B cell (primary cell): ENCODE data around the gene FOXL2. TPM values are rescaled to one million over a fixed set of nuclear protein-coding genes. Genes with fewer than 3 reads are reported as not detected.
A peak's percentile ranks its signal among the peaks of the same experiment; 100 is the strongest.

Experiments
- ATAC-seq: fragments of 200-7000 bp; cut with Tn5 transposase; one replicate; pipeline ENCODE4 v1.10.0; 2021; ENCODE audit warnings: low read depth, mild to moderate bottlenecking, moderate number of reproducible peaks, moderate library complexity
- CTCF ChIA-PET: fragments of 350-600 bp; sonication (Branson Sonifier 250); formaldehyde crosslinking; loops from one replicate; lab custom pipeline; 2021; ENCODE audit warnings: antibody characterized with exemption, inconsistent platforms; lab: Charles Lee
- POLR2A ChIA-PET: fragments of 350-600 bp; sonication (Branson Sonifier 250); formaldehyde crosslinking; loops from one replicate; lab custom pipeline; 2021; ENCODE audit warnings: antibody characterized with exemption; lab: Charles Lee
- DNase-seq: peaks from one replicate; pipeline ENCODE4 v3.0.0; 2013
- H2AFZ ChIP-seq: 2 replicates; pipeline ENCODE4 v1.6.1; 2012; ENCODE audit warnings: mild to moderate bottlenecking, low read depth, low read length; ENCODE audit not compliant: insufficient read depth, poor library complexity, severe bottlenecking
- H3K27ac ChIP-seq, 2 donors: 1 replicate in 1 of 2; 2 replicates in 1 of 2; pipeline ENCODE4 v1.5.1; 2012 to 2013; ENCODE audit warnings: low read length in 2 of 2, mild to moderate bottlenecking in 2 of 2, moderate library complexity in 1 of 2
- H3K27me3 ChIP-seq, 4 experiments: fragments of 200-600 bp in 1 of 4; sonication (generic) in 1 of 4; replicated peaks in 1 of 4; 1 replicate in 2 of 4; 2 replicates in 2 of 4; pipeline versions ENCODE4 v1.6.1 to v1.7.0; 2013 to 2016; ENCODE audit warnings: low read length in 3 of 4, mild to moderate bottlenecking in 2 of 4, mixed read lengths in 1 of 4, moderate library complexity in 1 of 4; ENCODE audit not compliant: insufficient read depth in 4 of 4, control insufficient read depth in 3 of 4; ENCODE audit errors: control extremely low read depth in 1 of 4
- H3K36me3 ChIP-seq, 2 experiments: replicated peaks in 1 of 2; 1 replicate in 1 of 2; 2 replicates in 1 of 2; pipeline versions ENCODE4 v1.6.1 to v1.7.1; 2013; ENCODE audit warnings: low read length in 1 of 2; ENCODE audit not compliant: insufficient read depth in 2 of 2, control insufficient read depth in 1 of 2; ENCODE audit errors: control extremely low read depth in 1 of 2, extremely low read depth in 1 of 2
- H3K4me1 ChIP-seq, 2 donors: fragments of 200-600 bp in 1 of 2; sonication (generic) in 1 of 2; 1 replicate in 1 of 2; 2 replicates in 1 of 2; pipeline versions ENCODE4 v1.5.1 to v1.6.1; 2013 to 2017; ENCODE audit warnings: low read length in 2 of 2; ENCODE audit not compliant: control insufficient read depth in 2 of 2, insufficient read depth in 2 of 2
- H3K4me2 ChIP-seq: replicated peaks from 2 replicates; pipeline ENCODE3; 2012; ENCODE audit warnings: mild to moderate bottlenecking, low read depth, low read length; ENCODE audit not compliant: poor library complexity, severe bottlenecking
- H3K4me3 ChIP-seq, 5 experiments: fragments of 200-600 bp in 1 of 5; sonication (generic) in 1 of 5; 1 replicate in 3 of 5; 2 replicates in 2 of 5; pipeline versions ENCODE4 v1.5.1 to v1.7.0; 2011 to 2016; ENCODE audit warnings: low read length in 4 of 5, mild to moderate bottlenecking in 4 of 5, low read depth in 2 of 5, control low read depth in 1 of 5, moderate library complexity in 1 of 5; ENCODE audit not compliant: insufficient read depth in 1 of 5; ENCODE audit errors: control extremely low read depth in 1 of 5, extremely low read depth in 1 of 5
- H3K79me2 ChIP-seq: fragments of 200-600 bp; sonication (generic); one replicate; pipeline ENCODE4 v1.6.0; 2016; ENCODE audit warnings: low read length; ENCODE audit not compliant: control insufficient read depth, insufficient read depth
- H3K9ac ChIP-seq: fragments of 200-600 bp; sonication (generic); 2 replicates; pipeline ENCODE4 v1.6.1; 2017; ENCODE audit warnings: mild to moderate bottlenecking, low read length, moderate library complexity
- H3K9me3 ChIP-seq, 3 donors: one replicate each; pipeline versions ENCODE4 v1.6.1 to v1.7.1; 2013; ENCODE audit warnings: low read length in 2 of 3; ENCODE audit not compliant: control insufficient read depth in 2 of 3, insufficient read depth in 1 of 3; ENCODE audit errors: control extremely low read depth in 1 of 3
- H4K20me1 ChIP-seq: 2 replicates; pipeline ENCODE4 v1.6.0; 2012; ENCODE audit warnings: mild to moderate bottlenecking, low read length; ENCODE audit not compliant: insufficient read depth, control insufficient read depth, poor library complexity, severe bottlenecking
- H3K27ac Mint-ChIP-seq: one replicate; pipeline ENCODE4 v1.8.0; 2021; ENCODE audit warnings: mixed read lengths
- H3K27me3 Mint-ChIP-seq: one replicate; pipeline ENCODE4 v1.8.0; 2021; ENCODE audit warnings: mixed read lengths
- H3K4me1 Mint-ChIP-seq: one replicate; pipeline ENCODE4 v1.8.0; 2021; ENCODE audit warnings: mixed read lengths
- H3K4me3 Mint-ChIP-seq: one replicate; pipeline ENCODE4 v1.8.0; 2021; ENCODE audit warnings: mixed read lengths
- H3K9me3 Mint-ChIP-seq: one replicate; pipeline ENCODE4 v1.8.0; 2022; ENCODE audit warnings: mixed read lengths; ENCODE audit not compliant: insufficient read depth
- CTCF ChIP-seq: fragments of 200-600 bp; IDR thresholded peaks from one replicate; pipeline ENCODE4 v1.8.0; 2022; ENCODE audit warnings: antibody characterized with exemption, mild to moderate bottlenecking
- EZH2 ChIP-seq: IDR thresholded peaks from 2 replicates; pipeline ENCODE4 v1.6.1; 2012; ENCODE audit warnings: borderline replicate concordance, low read depth, mild to moderate bottlenecking, moderate library complexity, low read length; ENCODE audit not compliant: insufficient read depth, poor library complexity, severe bottlenecking
- WGBS: methylation state at CpG from one replicate; pipeline ENCODE4 v1.1.5; 2013; ENCODE audit warnings: missing lambda C conversion rate; ENCODE audit not compliant: insufficient coverage; 5-methylcytosine and 5-hydroxymethylcytosine counted together
- intact Hi-C: fragments of 100-400 bp; cut with micrococcal nuclease; formaldehyde crosslinking; loops from one replicate; pipeline ENCODE4 v1.10.0; 2022
- polyA plus RNA-seq: library from polyadenylated mRNA; depleted of rRNA; stranded (reverse); fragments of >200 nt; gene quantifications from 2 replicates; pipeline ENCODE4 v1.2.3, GENCODE V29; 2012
- total RNA-seq, 2 donors: library from RNA; stranded (reverse); fragments of 120-200 nt in 1 of 2; gene quantifications; 1 replicate in 1 of 2; 2 replicates in 1 of 2; pipeline versions ENCODE4 v1.2.3 to v1.2.4, GENCODE V29; 2013 to 2022

FOXL2 gene
- total and polyA plus RNA-seq, 2 donors (not counting 1 experiment from before 2014, with no cell fraction given) = not detected

DNA sequence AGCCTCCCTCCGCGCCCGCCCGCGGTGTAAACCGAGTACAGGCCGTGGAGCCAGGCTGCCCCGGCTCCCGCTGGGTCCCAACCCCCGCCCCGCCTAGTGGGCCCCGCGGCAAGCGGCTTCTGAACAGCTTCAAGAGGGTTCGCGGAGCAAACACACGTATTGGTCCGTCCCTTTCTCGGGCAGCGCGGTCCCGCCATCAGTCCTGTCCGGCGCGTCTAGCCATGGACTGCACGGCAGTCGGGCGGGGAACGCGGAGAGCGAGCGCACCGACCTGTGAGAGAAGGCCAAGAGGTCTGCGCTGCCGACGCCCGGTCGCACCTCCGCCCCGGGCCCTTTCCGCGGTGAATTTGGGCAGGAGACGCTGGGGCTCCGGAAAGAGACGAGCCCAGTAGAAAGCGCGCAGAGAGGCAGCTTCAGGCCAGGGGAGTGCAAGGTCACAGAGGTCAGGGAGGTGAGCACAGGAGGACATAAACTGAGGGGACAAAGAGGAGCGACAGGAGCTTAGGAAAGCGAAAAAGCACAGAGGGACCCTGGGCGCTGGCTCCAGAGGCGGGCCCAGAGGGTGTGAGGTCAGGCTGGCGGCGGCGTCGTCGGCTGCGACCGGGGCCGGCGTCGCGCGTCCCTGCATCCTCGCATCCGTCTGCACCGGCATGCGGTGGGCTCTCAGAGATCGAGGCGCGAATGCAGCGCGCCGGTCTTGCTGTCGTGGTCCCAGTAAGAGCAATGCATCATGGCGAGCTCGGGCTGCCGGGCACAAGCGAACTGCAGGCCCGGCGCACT lies 1.8 kb downstream of the FOXL2 start:
- Mint-ChIP-seq H3K27ac (peak overlapping the region; percentile 46), H3K9me3 (no peaks in the 10 kb centered on the region), H3K27me3 (peaks cover 74% of the 10 kb centered on the region), H3K4me1 (peaks cover 42% of the 10 kb centered on the region), H3K4me3 (peak overlapping the region; percentile 93)
- peak overlapping the region; percentile 57 for H3K9ac ChIP-seq
- peaks cover 40 to 66% of the 10 kb centered on the region in 2 donors for H3K4me1 ChIP-seq
- ATAC-seq (peak; percentile 22), DNase-seq (peak; percentile 64)
- intact Hi-C loops = no loop called here
- no peaks in the 10 kb centered on the region for H3K36me3 ChIP-seq
- peak overlapping the region; percentile 86 for H3K4me2 ChIP-seq
- no peaks in the 10 kb centered on the region for H3K79me2 ChIP-seq
- H3K27me3 ChIP-seq = peaks cover 2 to 94% (median 73%) of the 10 kb centered on the region in 4 experiments
- peaks cover 0 to 44% (median 0%) of the 10 kb centered on the region in 3 donors for H3K9me3 ChIP-seq
- WGBS = 7% methylated on average over 80 of the region's 80 CpGs
- H3K27ac ChIP-seq = no peak overlapping the region
- peak overlapping the region; percentile 64 for H2AFZ ChIP-seq
- ChIA-PET POLR2A (no interaction called here), CTCF (interaction anchor here (0.8 to 2.3 kb wide), 4 partner anchors 9 to 351 kb away, joined by 3 to 11 read pairs (median 4); partner anchors contain the start of gene CEP70)
- no peaks in the 10 kb centered on the region for H4K20me1 ChIP-seq
- TF ChIP-seq CTCF = no peak
- peak; percentile 95 for TF ChIP-seq EZH2
- H3K4me3 ChIP-seq = peak overlapping the region in 4 of 5 experiments; percentile 21 to 54 (median 36)

- Histone ChIP-seq H3K4me2 (peak overlapping the region; percentile 86), H3K79me2 (no peaks in the 10 kb centered on the region), H3K27me3 (peaks cover 2 to 94% (median 73%) of the 10 kb centered on the region in 4 experiments), H3K27ac (no peak overlapping the region), H3K9me3 (peaks cover 0 to 44% (median 0%) of the 10 kb centered on the region in 3 donors), H3K9ac (peak overlapping the region; percentile 57), H4K20me1 (no peaks in the 10 kb centered on the region), H3K4me1 (peaks cover 40 to 66% of the 10 kb centered on the region in 2 donors), H2AFZ (peak overlapping the region; percentile 64), H3K4me3 (peak overlapping the region in 3 of 5 experiments; percentile 34 to 54 (median 37)), H3K36me3 (no peaks in the 10 kb centered on the region)
- ATAC-seq (no peak), DNase-seq (no peak)
- intact Hi-C loops = no loop called here
- TF ChIP-seq CTCF (no peak), EZH2 (no peak)
- 4% methylated on average over 11 of the region's 12 CpGs for WGBS
- H3K27me3 Mint-ChIP-seq = peaks cover 74% of the 10 kb centered on the region
- ChIA-PET POLR2A (no interaction called here), CTCF (interaction anchor here (0.6 to 2.3 kb wide), 5 partner anchors 8 to 350 kb away, joined by 3 to 11 read pairs (median 3); partner anchors contain the start of gene CEP70)
- peaks cover 42% of the 10 kb centered on the region for H3K4me1 Mint-ChIP-seq
- H3K9me3 Mint-ChIP-seq = no peaks in the 10 kb centered on the region
- no peak overlapping the region for H3K27ac Mint-ChIP-seq
- H3K4me3 Mint-ChIP-seq = peak overlapping the region; percentile 93
Measured at GRCh38 chr3:138944654-138944928, 2.3 kb downstream of the FOXL2 start.
